Measurements from ENCODE around the gene RABL3. TPM values are rescaled to one million over a fixed set of nuclear protein-coding genes. Genes with fewer than 3 reads are reported as not detected.
"Not testable (repeated sequence)": the region's sequence is repeated elsewhere in the genome, so short reads cannot be mapped to it uniquely, and the experiment has no call there.

Gene RABL3
- polyA plus RNA-seq, 1 experiment = 2.6 TPM

DNA sequence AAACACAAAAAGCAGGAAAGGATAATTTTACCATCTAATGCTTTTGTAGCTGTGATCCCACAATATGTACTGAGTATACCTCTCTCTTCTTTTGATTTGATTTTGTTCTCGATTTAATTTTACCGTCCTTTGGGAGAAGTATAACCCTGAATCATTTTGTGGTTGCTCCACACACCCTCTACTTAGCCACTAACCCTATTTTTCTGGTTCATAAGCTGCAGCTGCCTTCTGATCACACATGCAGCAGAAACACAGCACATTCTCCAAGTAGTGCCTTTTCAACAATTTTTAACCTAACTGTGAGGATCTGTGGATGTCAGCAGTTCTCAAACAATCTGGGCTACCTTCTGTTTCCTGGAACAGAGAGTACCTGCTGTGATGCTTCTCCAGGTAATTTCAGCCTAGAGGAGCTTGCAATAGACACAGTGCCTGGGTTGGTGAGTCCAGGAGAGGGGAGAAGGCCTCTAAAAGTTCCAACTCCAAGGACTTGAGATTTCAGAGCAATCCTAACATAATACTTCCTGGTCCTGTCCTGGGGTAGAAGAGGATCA lies 100.5 kb downstream of the RABL3 start:
- DNase-seq (ENCODE audit: low read depth) = no peak
- CTCF ChIA-PET = interaction anchor here (1.4 kb wide), 1 partner anchor 11 kb away, joined by 3 read pairs; no protein-coding TSS in a partner anchor
- POLR2A ChIA-PET = no interaction called here
- TF ChIP-seq, protein P1, sequence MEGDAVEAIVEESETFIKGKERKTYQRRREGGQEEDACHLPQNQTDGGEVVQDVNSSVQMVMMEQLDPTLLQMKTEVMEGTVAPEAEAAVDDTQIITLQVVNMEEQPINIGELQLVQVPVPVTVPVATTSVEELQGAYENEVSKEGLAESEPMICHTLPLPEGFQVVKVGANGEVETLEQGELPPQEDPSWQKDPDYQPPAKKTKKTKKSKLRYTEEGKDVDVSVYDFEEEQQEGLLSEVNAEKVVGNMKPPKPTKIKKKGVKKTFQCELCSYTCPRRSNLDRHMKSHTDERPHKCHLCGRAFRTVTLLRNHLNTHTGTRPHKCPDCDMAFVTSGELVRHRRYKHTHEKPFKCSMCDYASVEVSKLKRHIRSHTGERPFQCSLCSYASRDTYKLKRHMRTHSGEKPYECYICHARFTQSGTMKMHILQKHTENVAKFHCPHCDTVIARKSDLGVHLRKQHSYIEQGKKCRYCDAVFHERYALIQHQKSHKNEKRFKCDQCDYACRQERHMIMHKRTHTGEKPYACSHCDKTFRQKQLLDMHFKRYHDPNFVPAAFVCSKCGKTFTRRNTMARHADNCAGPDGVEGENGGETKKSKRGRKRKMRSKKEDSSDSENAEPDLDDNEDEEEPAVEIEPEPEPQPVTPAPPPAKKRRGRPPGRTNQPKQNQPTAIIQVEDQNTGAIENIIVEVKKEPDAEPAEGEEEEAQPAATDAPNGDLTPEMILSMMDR (IDR thresholded peaks at IDR 0.05; ENCODE audit: insufficient read depth, low read depth, low read length) = no peak
- Histone ChIP-seq H3K4me3 (ENCODE audit: low read depth, low read length) (no peak overlapping the region), H3K36me3 (ENCODE audit: control insufficient read depth, insufficient read depth, low read length) (no peaks in the 10 kb centered on the region), H3K27me3 (ENCODE audit: control insufficient read depth, insufficient read depth, low read length) (no peaks in the 10 kb centered on the region)

DNA sequence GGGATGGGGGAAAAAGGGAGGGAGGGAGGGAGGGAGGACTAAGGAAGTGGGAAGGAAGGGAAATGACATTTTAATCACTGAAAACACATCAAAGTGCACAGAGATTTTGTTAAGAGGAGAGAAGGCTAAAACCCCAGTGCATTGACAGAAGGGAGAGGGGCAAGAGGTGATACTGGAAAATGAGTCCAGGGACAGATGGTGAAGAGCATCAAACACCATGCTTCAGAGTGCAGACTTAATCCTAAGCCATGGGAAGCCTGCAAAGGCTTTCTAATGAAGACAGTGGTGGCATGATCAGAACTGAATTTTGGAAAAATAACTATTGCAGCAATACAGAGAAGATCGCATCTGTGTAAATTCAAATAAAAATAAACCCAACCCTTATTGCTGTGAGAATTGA lies 102.1 kb downstream of the RABL3 start:
- TF ChIP-seq, protein P1 (IDR thresholded peaks at IDR 0.05; ENCODE audit: insufficient read depth, low read depth, low read length) = no peak
- Histone ChIP-seq H3K27me3 (ENCODE audit: control insufficient read depth, insufficient read depth, low read length) (no peaks in the 10 kb centered on the region), H3K4me3 (ENCODE audit: low read depth, low read length) (no peak overlapping the region), H3K36me3 (ENCODE audit: control insufficient read depth, insufficient read depth, low read length) (no peaks in the 10 kb centered on the region)
- ChIA-PET CTCF (no interaction called here), POLR2A (no interaction called here)
- no peak for DNase-seq (ENCODE audit: low read depth)

DNA sequence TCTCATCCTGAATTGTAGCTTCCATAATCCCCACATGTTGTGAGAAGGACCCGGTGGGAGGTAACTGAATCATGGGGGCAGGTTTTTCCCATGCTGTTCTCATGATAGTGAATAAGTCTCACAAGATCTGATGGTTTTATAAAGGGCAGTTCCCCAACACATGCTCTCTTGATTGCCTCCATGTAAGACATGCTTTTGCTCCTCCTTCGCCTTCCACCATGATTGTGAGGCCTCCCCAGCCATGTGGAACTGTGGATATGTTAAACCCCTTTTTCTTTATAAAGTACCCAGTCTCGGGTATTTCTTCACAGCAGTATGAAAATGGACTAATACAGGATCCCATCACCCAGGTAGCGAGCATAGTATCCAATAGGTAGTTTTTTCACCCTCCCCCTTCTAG lies 103.5 kb downstream of the RABL3 start:
- CTCF ChIA-PET; POLR2A ChIA-PET; H3K27me3 ChIP-seq (ENCODE audit: control insufficient read depth, insufficient read depth, low read length); DNase-seq (ENCODE audit: low read depth); H3K4me3 ChIP-seq (ENCODE audit: low read depth, low read length); H3K36me3 ChIP-seq (ENCODE audit: control insufficient read depth, insufficient read depth, low read length): not testable (repeated sequence)

DNA sequence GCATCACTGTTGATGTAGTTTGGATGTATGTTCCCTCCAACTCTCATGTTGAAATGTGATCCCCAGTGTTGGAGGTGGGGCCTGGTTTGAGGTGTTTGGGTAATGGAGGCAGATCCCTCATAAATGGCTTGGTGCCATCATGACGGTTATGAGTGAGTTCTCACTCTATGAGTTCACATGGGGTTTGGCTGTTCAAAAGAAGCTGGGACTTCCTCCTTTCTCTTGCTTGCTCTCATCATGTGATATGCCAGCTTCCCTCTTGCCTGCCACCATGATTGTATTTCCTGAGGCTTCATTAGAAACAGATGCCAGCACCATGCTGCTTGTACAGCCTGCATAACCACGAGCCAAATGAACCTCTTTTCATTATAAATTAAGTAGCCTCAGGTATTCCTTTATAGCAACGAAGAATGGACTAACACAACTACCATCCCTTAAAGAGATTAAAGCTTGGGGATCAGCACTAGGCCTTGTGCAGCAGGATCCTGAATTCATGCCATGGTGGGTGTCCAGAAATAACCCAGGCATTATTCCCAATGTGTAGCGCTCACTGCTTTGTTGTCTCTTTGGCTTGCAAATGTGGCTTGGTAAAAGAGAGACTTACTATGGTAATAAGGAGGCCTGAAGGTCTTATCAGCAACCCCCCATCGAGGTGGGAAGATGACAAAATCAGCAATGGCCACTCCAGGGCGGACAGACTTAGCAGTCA lies 104.3 kb downstream of the RABL3 start:
- POLR2A ChIA-PET = no interaction called here

DNA sequence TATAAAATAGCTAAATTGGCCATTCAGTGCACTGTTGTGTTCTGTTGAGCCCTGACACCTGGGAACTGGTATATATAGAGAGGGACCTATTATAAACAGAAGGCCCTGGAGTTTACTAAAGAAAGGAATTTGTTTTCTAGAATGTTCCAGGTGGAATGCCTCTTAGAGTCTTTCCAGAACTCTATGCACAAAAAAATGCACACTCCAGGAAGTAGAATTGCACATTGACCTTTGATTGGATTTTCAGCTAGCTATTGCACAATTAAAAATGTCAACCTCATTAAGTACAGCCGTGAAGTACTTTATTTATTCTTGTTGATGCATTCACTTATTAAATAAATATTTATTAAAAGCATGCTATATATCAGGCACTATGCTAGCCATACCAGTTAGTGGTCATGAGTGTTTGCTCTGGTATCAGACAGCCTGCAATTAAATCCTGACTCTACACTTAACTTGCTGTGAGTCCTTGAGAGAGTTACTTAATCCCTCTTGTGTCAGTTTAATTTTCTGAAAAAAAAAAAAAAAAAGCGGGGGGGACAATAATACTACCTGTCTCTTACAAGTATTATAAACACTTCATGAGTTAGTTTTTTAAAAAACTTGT lies 105.4 kb downstream of the RABL3 start:
- Histone ChIP-seq H3K36me3 (ENCODE audit: control insufficient read depth, insufficient read depth, low read length) (no peaks in the 10 kb centered on the region), H3K4me3 (ENCODE audit: low read depth, low read length) (no peak overlapping the region), H3K27me3 (ENCODE audit: control insufficient read depth, insufficient read depth, low read length) (no peaks in the 10 kb centered on the region)
- ChIA-PET CTCF (no interaction called here), POLR2A (no interaction called here)
- TF ChIP-seq, protein P1 (IDR thresholded peaks at IDR 0.05; ENCODE audit: insufficient read depth, low read depth, low read length) = no peak
- no peak for DNase-seq (ENCODE audit: low read depth)

More for the DNA sequence above, 104.3 kb downstream of the RABL3 start:
- TF ChIP-seq, protein P1 (IDR thresholded peaks at IDR 0.05; ENCODE audit: insufficient read depth, low read depth, low read length) = no peak
- H3K36me3 ChIP-seq (ENCODE audit: control insufficient read depth, insufficient read depth, low read length) = no peaks in the 10 kb centered on the region
- H3K27me3 ChIP-seq (ENCODE audit: control insufficient read depth, insufficient read depth, low read length) = no peaks in the 10 kb centered on the region
- CTCF ChIA-PET = interaction anchor here (0.7 kb wide), 1 partner anchor 11 kb away, joined by 3 read pairs; no protein-coding TSS in a partner anchor
- no peak overlapping the region for H3K4me3 ChIP-seq (ENCODE audit: low read depth, low read length)
- DNase-seq (ENCODE audit: low read depth) = no peak

Small RNA genes within 50 kb of the gene (small RNA-seq; reads per million reads assigned to genes)
- gene MTCO1P29 (ENCODE audit: insufficient read length, low read depth, low replicate concordance) (not detected), gene MTCO2P29 (ENCODE audit: insufficient read length, low read depth, low replicate concordance) (not detected)

Other genes with a start within 250 kb of the RABL3 start
- 94.3 and 137 TPM in 2 replicates for gene NDUFB4, start 146.2 kb downstream of the RABL3 start, polyA plus RNA-seq (2011; rRNA removed)
- gene HGD, start 60.3 kb downstream of the RABL3 start, polyA plus RNA-seq (2011; rRNA removed) = 0.11 and 0.15 TPM in 2 replicates
- 8.1 and 11.0 TPM in 2 replicates for gene GTF2E1, start 228 bp upstream of the RABL3 start, polyA plus RNA-seq (2011; rRNA removed)
- gene STXBP5L, start 165.7 kb upstream of the RABL3 start, polyA plus RNA-seq (2011; rRNA removed) = not detected in 2 replicates

Measured in BJ (cell line).